ENCODE data around the gene ETV6.

ETV6 gene

GRCh38 chr12:11722071-11722470 lies 72.6 kb downstream of the ETV6 start:
- Mint-ChIP-seq H3K4me3 (no peak overlapping the region), H3K9me3 (peaks cover 11% of the 10 kb centered on the region), H3K27me3 (ENCODE audit: low read depth, poor library complexity) (peaks cover 3% of the 10 kb centered on the region), H3K4me1 (peaks cover 78% of the 10 kb centered on the region), H3K27ac (no peak overlapping the region), H3K36me3 (ENCODE audit: low read depth) (peaks cover 13% of the 10 kb centered on the region)
- DNase-seq, result no peak
- TF ChIP-seq CTCF (IDR thresholded peaks at IDR 0.05), result no peak

- no peak overlapping the region for H3K4me3 Mint-ChIP-seq
- H3K36me3 Mint-ChIP-seq (ENCODE audit: low read depth), result peaks cover 13% of the 10 kb centered on the region
- DNase-seq, result no peak
- no peak for TF ChIP-seq CTCF (IDR thresholded peaks at IDR 0.05)
- peaks cover 3% of the 10 kb centered on the region for H3K27me3 Mint-ChIP-seq (ENCODE audit: low read depth, poor library complexity)
- peaks cover 77% of the 10 kb centered on the region for H3K4me1 Mint-ChIP-seq
- peaks cover 11% of the 10 kb centered on the region for H3K9me3 Mint-ChIP-seq
- no peak overlapping the region for H3K27ac Mint-ChIP-seq
These were observed 73.2 kb downstream of the ETV6 start for GRCh38 chr12:11722578-11723138.

- Mint-ChIP-seq H3K27me3 (ENCODE audit: low read depth, poor library complexity) (no peaks in the 10 kb centered on the region), H3K4me1 (peaks cover 67% of the 10 kb centered on the region), H3K27ac (peak overlapping the region; percentile 90), H3K36me3 (ENCODE audit: low read depth) (peaks cover 13% of the 10 kb centered on the region), H3K9me3 (peaks cover 11% of the 10 kb centered on the region), H3K4me3 (peak overlapping the region; percentile 17)
- no peak for TF ChIP-seq CTCF (IDR thresholded peaks at IDR 0.05)
- peak; percentile 25 for DNase-seq
These were observed 74.5 kb downstream of the ETV6 start for GRCh38 chr12:11723993-11724392.

GRCh38 chr12:11724888-11725311 lies 75.4 kb downstream of the ETV6 start:
- no peak for DNase-seq
- no peak for TF ChIP-seq CTCF (IDR thresholded peaks at IDR 0.05)
- H3K27me3 Mint-ChIP-seq (ENCODE audit: low read depth, poor library complexity), result no peaks in the 10 kb centered on the region

GRCh38 chr12:11725686-11726085 lies 76.2 kb downstream of the ETV6 start:
- no peak for DNase-seq
- peak overlapping the region; percentile 77 for H3K27ac Mint-ChIP-seq
- peaks cover 4% of the 10 kb centered on the region for H3K9me3 Mint-ChIP-seq
- TF ChIP-seq CTCF (IDR thresholded peaks at IDR 0.05), result no peak
- peaks cover 61% of the 10 kb centered on the region for H3K4me1 Mint-ChIP-seq
- no peak overlapping the region for H3K4me3 Mint-ChIP-seq
- H3K27me3 Mint-ChIP-seq (ENCODE audit: low read depth, poor library complexity), result no peaks in the 10 kb centered on the region
- peaks cover 5% of the 10 kb centered on the region for H3K36me3 Mint-ChIP-seq (ENCODE audit: low read depth)

More at GRCh38 chr12:11724888-11725311, 75.4 kb downstream of the ETV6 start:
- peaks cover 62% of the 10 kb centered on the region for H3K4me1 Mint-ChIP-seq
- peak overlapping the region; percentile 48 for H3K27ac Mint-ChIP-seq
- H3K9me3 Mint-ChIP-seq, result peaks cover 9% of the 10 kb centered on the region
- no peak overlapping the region for H3K4me3 Mint-ChIP-seq
- H3K36me3 Mint-ChIP-seq (ENCODE audit: low read depth), result peaks cover 11% of the 10 kb centered on the region

- no peak overlapping the region for H3K4me3 Mint-ChIP-seq
- no peaks in the 10 kb centered on the region for H3K27me3 Mint-ChIP-seq (ENCODE audit: low read depth, poor library complexity)
- H3K9me3 Mint-ChIP-seq, result no peaks in the 10 kb centered on the region
- no peak for TF ChIP-seq CTCF (IDR thresholded peaks at IDR 0.05)
- no peak for DNase-seq
- peaks cover 66% of the 10 kb centered on the region for H3K4me1 Mint-ChIP-seq
- H3K36me3 Mint-ChIP-seq (ENCODE audit: low read depth), result no peaks in the 10 kb centered on the region
- peak overlapping the region; percentile 83 for H3K27ac Mint-ChIP-seq
These were observed 77.2 kb downstream of the ETV6 start for GRCh38 chr12:11726659-11727058.
